AG09319 (cell line): ENCODE measurements around the gene CTAGE1.

Source experiments
- DNase-seq: peaks from one replicate; pipeline ENCODE4 v3.0.0-alpha.2; 2010; ENCODE audit warnings: low read depth; ENCODE audit errors: extremely low read depth
- TF ChIP-seq, protein P1 (sequence below): IDR thresholded peaks from 2 replicates; pipeline ENCODE4 v1.5.1; 2011; ENCODE audit warnings: low read depth, mild to moderate bottlenecking, inconsistent platforms, low read length, moderate library complexity

The CTAGE1 gene

DNA sequence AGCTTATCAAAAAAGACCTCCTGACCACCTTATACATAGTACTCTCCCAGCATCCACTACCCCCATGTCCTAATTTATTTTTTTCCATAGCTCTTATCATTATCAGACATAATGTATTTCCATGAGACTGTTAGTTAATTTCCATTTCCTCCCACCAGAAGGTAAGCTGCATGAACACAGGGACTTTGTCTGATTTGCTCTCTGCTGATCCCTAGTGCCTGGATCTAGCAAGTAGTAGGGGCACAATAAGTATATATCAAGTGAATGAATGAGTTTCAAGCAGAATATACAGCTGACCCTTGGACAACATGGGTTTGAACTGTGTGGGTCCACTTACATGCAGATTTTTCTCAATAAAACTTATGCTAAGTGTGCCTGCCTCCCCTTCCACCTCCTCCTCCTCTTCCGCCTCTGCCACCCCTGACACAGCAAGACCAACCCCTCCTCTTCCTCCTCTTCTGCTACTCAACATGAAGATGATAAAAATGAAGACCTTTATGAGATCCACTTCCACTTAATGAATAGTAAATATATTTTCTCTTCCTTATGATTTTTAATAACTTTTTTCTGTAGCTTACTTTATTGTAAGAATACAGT is 53.8 kb downstream of the CTAGE1 start:
- TF ChIP-seq, protein P1, sequence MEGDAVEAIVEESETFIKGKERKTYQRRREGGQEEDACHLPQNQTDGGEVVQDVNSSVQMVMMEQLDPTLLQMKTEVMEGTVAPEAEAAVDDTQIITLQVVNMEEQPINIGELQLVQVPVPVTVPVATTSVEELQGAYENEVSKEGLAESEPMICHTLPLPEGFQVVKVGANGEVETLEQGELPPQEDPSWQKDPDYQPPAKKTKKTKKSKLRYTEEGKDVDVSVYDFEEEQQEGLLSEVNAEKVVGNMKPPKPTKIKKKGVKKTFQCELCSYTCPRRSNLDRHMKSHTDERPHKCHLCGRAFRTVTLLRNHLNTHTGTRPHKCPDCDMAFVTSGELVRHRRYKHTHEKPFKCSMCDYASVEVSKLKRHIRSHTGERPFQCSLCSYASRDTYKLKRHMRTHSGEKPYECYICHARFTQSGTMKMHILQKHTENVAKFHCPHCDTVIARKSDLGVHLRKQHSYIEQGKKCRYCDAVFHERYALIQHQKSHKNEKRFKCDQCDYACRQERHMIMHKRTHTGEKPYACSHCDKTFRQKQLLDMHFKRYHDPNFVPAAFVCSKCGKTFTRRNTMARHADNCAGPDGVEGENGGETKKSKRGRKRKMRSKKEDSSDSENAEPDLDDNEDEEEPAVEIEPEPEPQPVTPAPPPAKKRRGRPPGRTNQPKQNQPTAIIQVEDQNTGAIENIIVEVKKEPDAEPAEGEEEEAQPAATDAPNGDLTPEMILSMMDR = peak; percentile 28
- no peak for DNase-seq
